ENCODE results near the gene NOTUM. TPM values are rescaled to one million over a fixed set of nuclear protein-coding genes. Genes with fewer than 3 reads are reported as not detected.

Gene NOTUM
- total RNA-seq, 2 experiments from 2014 or later = 0.41 to 0.49 TPM

DNA sequence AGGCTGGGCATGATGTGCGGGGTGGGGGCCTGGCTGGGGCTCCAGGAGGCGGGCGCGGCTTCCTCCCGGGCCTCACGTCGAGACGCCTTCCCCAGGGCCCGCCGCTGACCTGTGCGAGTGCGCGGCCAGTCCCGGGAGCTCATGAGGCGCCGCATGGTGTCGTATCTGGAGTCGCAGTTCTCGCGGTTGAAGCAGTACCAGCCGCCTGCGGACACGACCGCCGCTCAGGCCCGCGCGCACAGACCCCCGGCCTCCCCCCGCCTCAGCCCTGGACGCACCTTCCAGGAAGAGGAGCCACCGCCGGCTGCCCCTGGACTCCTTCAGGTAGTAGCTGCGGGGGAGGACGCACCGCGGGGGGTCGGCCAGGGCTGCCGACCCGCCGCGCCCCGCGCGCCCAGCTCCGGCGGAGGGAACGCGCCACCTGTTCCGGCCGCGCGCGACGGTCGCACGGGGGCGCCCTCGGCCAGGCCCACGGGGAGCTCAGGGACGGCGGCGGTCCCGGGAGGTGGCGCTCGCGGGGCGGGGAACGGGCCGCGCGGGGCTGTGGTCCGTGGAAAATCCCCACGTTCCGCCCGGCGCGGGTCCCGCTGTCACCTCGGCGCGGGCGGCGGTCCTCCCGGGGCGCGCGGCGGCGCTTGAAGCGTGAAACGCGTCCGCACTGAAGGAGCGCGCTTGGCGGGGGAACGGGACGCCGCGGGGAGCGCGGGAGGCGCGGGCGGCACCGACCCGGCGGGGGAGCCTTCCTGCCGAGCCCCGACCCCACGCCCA is 1.4 kb downstream of the NOTUM start:
- intact Hi-C loops (cut with micrococcal nuclease) = loop anchor here (5.0 kb wide), 1 partner anchor 63 kb away; the partner anchor contains the start of genes CENPX and LRRC45
- peak overlapping the region; percentile 42 for H3K4me3 Mint-ChIP-seq
- DNase-seq (peak; percentile 76), ATAC-seq (peak; percentile 86)
- H3K9me3 Mint-ChIP-seq = no peaks in the 10 kb centered on the region
- no peaks in the 10 kb centered on the region for H3K36me3 Mint-ChIP-seq (ENCODE audit: low read depth)
- no peak overlapping the region for H3K27ac Mint-ChIP-seq
- ChIA-PET POLR2A (interaction anchor here (0.6 to 2.0 kb wide), 7 partner anchors 16 to 264 kb away, joined by 3 to 9 read pairs (median 3); partner anchors contain the start of gene MCRIP1), CTCF (interaction anchor here (0.6 to 3.0 kb wide), 39 partner anchors 9 to 232 kb away, joined by 3 to 121 read pairs (median 5); partner anchors contain the start of genes ASPSCR1, CENPX, DCXR and GPS1)
- H3K27me3 Mint-ChIP-seq = peaks cover 21% of the 10 kb centered on the region
- H3K4me1 Mint-ChIP-seq (ENCODE audit: low read depth) = peaks cover 4% of the 10 kb centered on the region
- TF ChIP-seq, protein P1, sequence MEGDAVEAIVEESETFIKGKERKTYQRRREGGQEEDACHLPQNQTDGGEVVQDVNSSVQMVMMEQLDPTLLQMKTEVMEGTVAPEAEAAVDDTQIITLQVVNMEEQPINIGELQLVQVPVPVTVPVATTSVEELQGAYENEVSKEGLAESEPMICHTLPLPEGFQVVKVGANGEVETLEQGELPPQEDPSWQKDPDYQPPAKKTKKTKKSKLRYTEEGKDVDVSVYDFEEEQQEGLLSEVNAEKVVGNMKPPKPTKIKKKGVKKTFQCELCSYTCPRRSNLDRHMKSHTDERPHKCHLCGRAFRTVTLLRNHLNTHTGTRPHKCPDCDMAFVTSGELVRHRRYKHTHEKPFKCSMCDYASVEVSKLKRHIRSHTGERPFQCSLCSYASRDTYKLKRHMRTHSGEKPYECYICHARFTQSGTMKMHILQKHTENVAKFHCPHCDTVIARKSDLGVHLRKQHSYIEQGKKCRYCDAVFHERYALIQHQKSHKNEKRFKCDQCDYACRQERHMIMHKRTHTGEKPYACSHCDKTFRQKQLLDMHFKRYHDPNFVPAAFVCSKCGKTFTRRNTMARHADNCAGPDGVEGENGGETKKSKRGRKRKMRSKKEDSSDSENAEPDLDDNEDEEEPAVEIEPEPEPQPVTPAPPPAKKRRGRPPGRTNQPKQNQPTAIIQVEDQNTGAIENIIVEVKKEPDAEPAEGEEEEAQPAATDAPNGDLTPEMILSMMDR (IDR thresholded peaks at IDR 0.05) = peak; percentile 91

DNA sequence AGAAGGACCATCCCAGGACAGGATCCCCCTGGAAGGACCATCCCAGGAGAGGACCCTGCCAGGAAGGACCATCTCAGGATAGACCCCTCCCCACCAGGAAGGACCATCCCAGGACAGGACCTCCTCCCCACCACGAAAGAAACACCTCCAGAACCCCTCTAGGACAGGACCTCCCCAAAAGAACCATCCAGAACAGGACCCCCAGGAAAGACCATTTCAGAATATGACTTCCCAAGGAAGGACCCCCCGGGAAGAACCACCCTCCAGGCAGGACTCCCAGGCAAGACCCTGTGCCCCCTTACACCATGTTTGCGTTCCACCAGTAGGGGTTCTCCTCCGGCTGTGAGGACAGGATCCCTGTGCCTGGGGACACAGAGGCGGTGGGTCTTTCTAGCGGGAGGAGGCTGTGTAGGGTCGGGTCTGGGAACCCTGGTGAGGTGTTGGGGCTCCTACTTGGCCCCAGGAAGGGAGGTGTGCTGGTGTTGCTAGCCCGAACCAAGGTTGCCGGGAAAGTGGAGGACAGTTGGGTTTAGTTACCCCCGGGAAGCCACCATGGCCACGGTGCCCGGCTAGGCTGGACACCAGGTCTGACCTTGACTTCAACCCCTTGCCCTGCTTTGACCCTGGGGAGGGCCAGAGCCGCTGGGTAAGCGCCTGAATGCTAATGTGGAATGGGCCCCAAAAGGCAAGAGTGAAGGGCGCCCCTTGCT is 2.2 kb downstream of the NOTUM start:
- no peak for DNase-seq
- Mint-ChIP-seq H3K36me3 (ENCODE audit: low read depth) (no peaks in the 10 kb centered on the region), H3K27ac (no peak overlapping the region), H3K4me1 (ENCODE audit: low read depth) (peaks cover 3% of the 10 kb centered on the region), H3K4me3 (peak overlapping the region; percentile 42), H3K9me3 (no peaks in the 10 kb centered on the region), H3K27me3 (peaks cover 21% of the 10 kb centered on the region)
- no peak for ATAC-seq
- TF ChIP-seq, protein P1 (IDR thresholded peaks at IDR 0.05) = no peak
- POLR2A ChIA-PET = interaction anchor here (0.6 to 2.0 kb wide), 8 partner anchors 9 to 263 kb away, joined by 3 to 9 read pairs (median 3); partner anchors contain the start of gene MCRIP1
- intact Hi-C loops (cut with micrococcal nuclease) = loop anchor here (5.0 kb wide), 1 partner anchor 64 kb away; the partner anchor contains the start of genes CENPX and LRRC45
- CTCF ChIA-PET = interaction anchor here (0.6 to 3.0 kb wide), 39 partner anchors 9 to 233 kb away, joined by 3 to 121 read pairs (median 5); partner anchors contain the start of genes ASPSCR1, CENPX, DCXR and GPS1

DNA sequence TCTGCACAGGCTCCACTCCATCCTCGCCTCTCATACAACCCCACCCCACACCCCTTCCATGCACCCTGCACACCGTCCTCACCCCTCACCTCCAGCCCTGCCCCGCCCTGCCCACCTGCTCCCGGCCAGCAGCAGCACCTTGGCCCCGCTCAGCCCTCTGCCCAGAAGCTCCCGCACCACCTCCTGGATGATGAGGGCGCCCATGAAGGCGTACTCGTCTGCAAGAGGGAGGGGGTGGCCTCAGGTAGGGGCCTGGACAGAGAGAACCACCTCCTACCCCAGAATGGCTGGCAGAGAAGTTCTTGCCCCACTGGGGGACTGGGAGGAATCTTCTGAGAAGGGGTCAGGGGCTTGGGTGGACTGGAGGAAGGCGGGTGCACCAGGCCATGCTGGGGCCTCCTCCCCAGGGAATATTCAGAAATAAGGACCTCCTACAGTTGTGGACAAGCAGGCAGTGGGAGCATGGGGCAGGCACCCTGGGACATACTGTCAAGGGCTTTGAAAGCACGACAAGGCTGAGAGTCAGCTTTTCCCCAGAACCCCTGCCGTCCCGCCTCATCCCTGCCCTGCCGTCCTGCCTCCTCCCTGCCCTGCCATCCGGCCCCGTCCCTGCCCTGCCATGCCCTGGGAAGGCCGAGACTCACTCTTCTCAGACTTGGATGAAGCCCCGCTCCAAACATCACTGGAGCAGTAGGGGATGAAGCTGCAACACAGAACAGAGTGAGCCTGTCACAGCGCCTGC is 3.1 kb downstream of the NOTUM start:
- POLR2A ChIA-PET = interaction anchor here (1.2 kb wide), 1 partner anchor 9 kb away, joined by 3 read pairs; no protein-coding TSS in a partner anchor
- Mint-ChIP-seq H3K36me3 (ENCODE audit: low read depth) (no peaks in the 10 kb centered on the region), H3K4me3 (no peak overlapping the region), H3K4me1 (ENCODE audit: low read depth) (no peaks in the 10 kb centered on the region), H3K27ac (no peak overlapping the region), H3K9me3 (no peaks in the 10 kb centered on the region), H3K27me3 (peaks cover 21% of the 10 kb centered on the region)
- DNase-seq = no peak
- TF ChIP-seq, protein P1 (IDR thresholded peaks at IDR 0.05) = no peak
- CTCF ChIA-PET = interaction anchor here (1.0 kb wide), 1 partner anchor 10 kb away, joined by 3 read pairs; no protein-coding TSS in a partner anchor
- intact Hi-C loops (cut with micrococcal nuclease) = loop anchor here (5.0 kb wide), 1 partner anchor 64 kb away; the partner anchor contains the start of genes CENPX and LRRC45
- no peak for ATAC-seq

DNA sequence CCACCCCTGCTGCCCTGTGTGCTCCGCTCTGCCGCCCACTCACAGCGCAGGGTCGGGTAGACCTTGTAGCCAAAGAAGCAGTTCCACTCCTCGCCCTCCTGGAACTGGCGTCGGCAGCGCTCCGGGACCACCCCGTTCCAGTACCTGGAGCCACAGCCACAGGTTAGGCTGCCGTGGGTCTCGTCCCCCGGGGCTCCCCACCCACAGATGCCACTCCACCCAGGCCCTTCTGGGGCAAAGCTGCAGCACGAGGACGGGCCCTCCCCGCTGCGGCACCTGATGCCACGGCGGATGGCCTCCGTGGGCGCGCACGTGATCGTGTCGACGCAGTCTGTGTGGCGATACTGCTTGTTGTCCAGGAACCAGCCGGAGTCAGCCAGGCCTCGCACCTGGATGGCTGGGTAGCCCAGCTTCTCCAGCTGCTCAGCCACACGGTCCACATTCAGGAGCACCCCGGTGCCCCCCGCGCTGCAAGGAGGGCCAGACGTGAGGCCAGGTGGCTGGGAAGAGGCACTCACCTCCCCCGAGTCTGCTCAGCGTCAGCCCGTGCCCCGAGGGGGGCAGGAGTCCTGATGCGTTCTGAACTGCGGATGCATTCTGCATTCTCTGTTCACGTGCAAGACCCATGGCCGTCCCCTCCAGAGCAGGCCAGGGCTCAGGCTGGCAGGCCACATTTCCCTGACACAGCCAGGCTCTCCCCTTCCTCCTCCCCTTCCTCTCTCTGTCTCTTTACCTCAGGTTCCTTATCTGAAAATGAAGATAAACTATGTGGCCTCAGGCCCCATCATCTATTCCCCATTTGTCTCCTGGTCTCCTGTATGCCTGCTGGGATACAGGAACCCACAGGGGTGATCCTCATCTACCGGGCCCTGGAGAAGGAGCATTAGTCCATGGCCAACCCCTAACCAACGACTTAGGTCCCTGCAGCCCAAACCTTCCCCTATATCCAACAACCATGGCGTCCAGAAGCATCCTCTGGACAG is 4.1 kb downstream of the NOTUM start:
- H3K27me3 Mint-ChIP-seq = peaks cover 14% of the 10 kb centered on the region
- TF ChIP-seq, protein P1 (IDR thresholded peaks at IDR 0.05) = no peak
- CTCF ChIA-PET = interaction anchor here (1.0 kb wide), 1 partner anchor 11 kb away, joined by 3 read pairs; no protein-coding TSS in a partner anchor
- ATAC-seq = no peak
- no peak overlapping the region for H3K4me3 Mint-ChIP-seq
- H3K36me3 Mint-ChIP-seq (ENCODE audit: low read depth) = no peaks in the 10 kb centered on the region
- H3K27ac Mint-ChIP-seq = no peak overlapping the region
- H3K4me1 Mint-ChIP-seq (ENCODE audit: low read depth) = no peaks in the 10 kb centered on the region
- intact Hi-C loops (cut with micrococcal nuclease) = loop anchor here (5.0 kb wide), 1 partner anchor 65 kb away; the partner anchor contains the start of genes CENPX and LRRC45
- no peak for DNase-seq
- H3K9me3 Mint-ChIP-seq = no peaks in the 10 kb centered on the region
- POLR2A ChIA-PET = no interaction called here

All from activated CD8-positive, alpha-beta T cell treated with anti-CD3 and anti-CD28 coated beads for 36 hours (primary cell).